Measurements from ENCODE around the gene INPP4B. TPM values are rescaled to one million over a fixed set of nuclear protein-coding genes. Genes with fewer than 3 reads are reported as not detected.

INPP4B gene
- total RNA-seq, 1 experiment from 2014 or later, result 0.07 TPM

GRCh38 chr4:142130666-142131065 lies 715.4 kb downstream of the INPP4B start:
- H2BK15ac ChIP-seq (ENCODE audit: low read depth, low read length), result no peak overlapping the region
- WGBS (ENCODE audit: extremely low coverage, insufficient read length, low lambda C conversion rate), result no CpG with 5 or more reads among the region's 1 CpG
- H2BK20ac ChIP-seq (ENCODE audit: low read depth, low read length, poor library complexity, severe bottlenecking), result no peak overlapping the region
- no peaks in the 10 kb centered on the region for H3K4me1 ChIP-seq (ENCODE audit: insufficient read depth, low read length)
- no peak overlapping the region for H2BK120ac ChIP-seq (ENCODE audit: low read depth, low read length, poor library complexity, severe bottlenecking)
- H3K79me1 ChIP-seq (ENCODE audit: insufficient read depth, low read depth, low read length, poor library complexity, severe bottlenecking), result no peaks in the 10 kb centered on the region
- no peaks in the 10 kb centered on the region for H3K23me2 ChIP-seq (ENCODE audit: insufficient read length, low read depth, low read length, poor library complexity, severe bottlenecking)
- no peak overlapping the region for H3K14ac ChIP-seq (ENCODE audit: insufficient read depth, low read length)
- Mint-ChIP-seq H3K27me3 (ENCODE audit: low read depth) (no peaks in the 10 kb centered on the region), H3K27ac (no peak overlapping the region), H3K4me1 (no peaks in the 10 kb centered on the region), H3K4me3 (no peak overlapping the region), H3K36me3 (ENCODE audit: insufficient read depth in 1 of 3, low read depth in 3 of 3) (no peaks in the 10 kb centered on the region), H3K9me3 (no peaks in the 10 kb centered on the region)
- no peaks in the 10 kb centered on the region for H4K20me1 ChIP-seq (ENCODE audit: control insufficient read depth, insufficient read depth, insufficient read length)
- no peaks in the 10 kb centered on the region for H3K79me2 ChIP-seq (ENCODE audit: insufficient read depth, low read length)
- no peak for TF ChIP-seq CTCF (conservative IDR thresholded peaks at IDR 0.05)
- H4K5ac ChIP-seq (ENCODE audit: insufficient read length, low read depth, low read length), result no peak overlapping the region
- no peak overlapping the region for H2BK12ac ChIP-seq (ENCODE audit: insufficient read length, low read depth, low read length)
- H3K4me2 ChIP-seq (ENCODE audit: insufficient read depth, insufficient read length, low read length), result no peak overlapping the region
- H3K27ac ChIP-seq (ENCODE audit: insufficient read length, low read depth, low read length), result no peak overlapping the region
- no peak overlapping the region for H3K56ac ChIP-seq (ENCODE audit: insufficient read length, low read depth, low read length)
- H3K4ac ChIP-seq (ENCODE audit: low read depth, low read length), result no peak overlapping the region
- no peak overlapping the region for H3K18ac ChIP-seq (ENCODE audit: insufficient read length, low read depth, low read length)
- H4K8ac ChIP-seq (replicated peaks; ENCODE audit: insufficient read length, low read depth, low read length), result no peak overlapping the region
- DNase-seq, result no peak
- H2BK5ac ChIP-seq (ENCODE audit: insufficient read length, low read length), result no peak overlapping the region
- no peak overlapping the region for H2AK5ac ChIP-seq (ENCODE audit: insufficient read length, low read length)
- no peak overlapping the region for H3K23ac ChIP-seq (ENCODE audit: insufficient read length, low read depth, low read length)
- no peaks in the 10 kb centered on the region for H3K27me3 ChIP-seq (ENCODE audit: insufficient read depth, low read length)
- no peak overlapping the region for H3K9ac ChIP-seq (ENCODE audit: extremely low read depth, insufficient read length, low read length)
- H2AFZ ChIP-seq (ENCODE audit: low read length), result no peak overlapping the region
- no peak overlapping the region for H4K91ac ChIP-seq (ENCODE audit: insufficient read length, low read depth, low read length)
- no peak overlapping the region for H3T11ph ChIP-seq (ENCODE audit: low read length)
- no peaks in the 10 kb centered on the region for H3K9me3 ChIP-seq (ENCODE audit: control insufficient read depth, low read depth, low read length)

Data from H9 (cell line).